8988T (cell line): ENCODE results near the gene ZFPM1.
A peak's percentile ranks its signal among the peaks of the same experiment; 100 is the strongest.

Experiments used
- DNase-seq: peaks from one replicate; pipeline ENCODE4 v3.0.0; 2011

The ZFPM1 gene

DNA sequence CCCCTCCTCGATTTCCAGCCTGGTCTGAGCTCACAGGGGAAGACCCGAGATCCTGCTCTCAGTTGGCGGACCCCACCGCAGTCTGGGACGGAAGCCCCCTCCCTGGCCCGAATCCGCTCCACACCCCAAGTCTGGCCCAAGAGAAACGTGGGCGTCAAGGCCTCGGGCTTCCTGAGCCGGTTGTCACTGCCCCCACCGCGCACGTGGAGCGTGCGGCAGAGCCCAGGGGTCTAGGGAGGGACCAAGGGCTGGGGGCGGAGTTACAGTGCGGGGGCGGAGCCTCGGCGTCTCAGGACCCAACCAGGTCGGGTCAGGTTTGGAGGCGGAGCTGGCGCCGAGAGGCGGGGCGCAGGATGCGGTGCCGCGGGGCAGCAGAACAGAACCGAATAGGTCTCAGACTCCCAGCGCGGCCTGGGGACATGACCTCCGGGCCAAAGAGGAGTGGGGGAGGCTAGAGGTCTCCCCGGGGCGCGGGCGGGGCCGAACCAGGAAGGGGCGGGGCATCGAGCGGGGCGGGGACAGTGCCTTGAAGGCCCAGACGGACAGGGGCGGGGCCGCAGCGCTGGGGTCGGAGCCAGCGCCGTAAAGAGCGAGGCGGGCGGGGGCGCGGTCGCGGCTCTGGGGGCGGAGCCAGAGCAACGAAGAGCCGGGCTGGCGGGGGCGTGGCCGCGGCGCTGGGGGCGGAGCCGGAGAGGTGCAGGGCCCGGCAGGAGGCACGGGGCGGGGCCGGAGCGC lies 431 bp upstream of the ZFPM1 start:
- peak; percentile 100 for DNase-seq

DNA sequence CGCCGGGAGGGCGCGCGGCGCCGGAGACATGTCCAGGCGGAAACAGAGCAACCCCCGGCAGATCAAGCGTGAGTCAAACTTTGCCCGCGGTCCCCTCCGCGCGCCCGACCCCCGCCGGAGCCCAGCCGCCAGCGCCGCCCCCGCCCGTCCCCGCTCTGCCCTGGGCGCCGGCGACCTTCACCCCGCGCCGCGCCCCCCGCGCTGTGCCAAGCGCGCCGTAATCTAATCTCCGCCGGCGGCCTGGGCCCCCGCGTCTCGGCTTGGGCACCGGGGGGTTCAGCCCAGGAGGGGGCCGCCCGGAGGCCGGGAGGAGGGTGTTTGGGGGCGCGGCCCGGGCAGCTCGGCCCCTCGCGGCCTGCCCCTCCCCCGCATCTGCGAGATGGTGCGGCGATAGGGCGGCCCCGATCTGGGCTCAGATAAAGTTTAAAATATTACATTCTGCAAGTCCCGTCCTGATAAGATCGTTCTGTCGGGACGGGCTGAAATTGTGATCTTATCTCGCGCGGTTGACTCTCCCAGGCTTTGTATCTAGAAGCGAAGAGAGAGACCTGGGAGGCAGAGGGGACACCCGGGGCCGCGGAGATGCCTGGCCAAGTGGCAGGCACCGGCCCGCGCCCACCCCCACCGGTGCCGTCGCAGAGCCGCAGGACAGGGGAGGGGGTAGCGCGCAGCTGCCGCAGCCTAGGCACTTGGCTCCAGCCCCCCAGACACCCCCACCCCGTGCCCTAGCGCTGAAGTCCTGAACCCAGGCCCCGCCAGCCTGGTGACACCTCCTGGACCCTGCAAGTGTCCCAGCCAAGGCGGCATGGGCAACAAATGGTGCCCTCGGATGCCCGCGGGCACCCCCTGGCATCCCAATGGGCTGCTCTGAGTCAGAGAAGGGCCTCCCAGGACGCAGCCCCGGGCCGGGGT lies 787 bp downstream of the ZFPM1 start:
- no peak for DNase-seq

GRCh38 chr16:88454523-88454947 lies 1.5 kb downstream of the ZFPM1 start:
- DNase-seq, result peak; percentile 95

- DNase-seq, result peak; percentile 99
Measured at GRCh38 chr16:88455610-88456355, 2.7 kb downstream of the ZFPM1 start.

GRCh38 chr16:88456356-88457292 lies 3.5 kb downstream of the ZFPM1 start:
- no peak for DNase-seq

DNA sequence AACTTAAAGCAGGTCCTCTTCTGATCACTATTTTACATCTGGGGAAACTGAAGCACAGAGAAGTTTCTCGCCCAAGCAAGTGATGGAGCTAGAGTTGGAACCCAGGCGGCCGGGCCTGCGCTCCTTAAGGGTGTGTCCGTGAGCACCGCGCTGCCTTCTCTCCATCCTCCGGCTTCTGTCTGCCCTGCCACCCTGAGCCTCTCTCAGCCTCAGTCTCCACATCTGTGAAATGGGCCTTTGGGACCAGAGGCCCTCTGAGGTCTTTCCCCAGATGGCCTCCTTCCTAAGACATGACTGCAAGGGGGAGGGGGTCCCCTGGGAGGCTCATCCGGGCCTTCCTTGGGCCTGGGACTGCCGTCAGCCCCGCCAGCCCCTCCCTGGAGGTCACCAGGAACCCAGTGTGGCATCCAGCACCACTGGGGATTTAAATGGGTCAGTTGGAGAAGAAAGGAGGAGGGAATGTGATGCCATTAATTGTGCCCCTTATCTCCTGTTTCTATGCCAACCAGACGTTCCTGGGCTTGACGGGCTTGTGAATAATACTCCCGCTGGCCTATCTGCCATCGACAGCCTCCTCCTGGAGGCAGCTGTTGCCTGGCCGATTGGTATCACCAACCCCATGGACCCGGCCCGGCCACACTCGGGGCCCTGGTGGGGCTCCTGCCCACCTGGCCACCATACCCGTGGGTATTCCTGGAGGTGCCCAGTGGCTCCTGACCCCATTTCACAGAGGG lies 5.1 kb downstream of the ZFPM1 start:
- no peak for DNase-seq

DNA sequence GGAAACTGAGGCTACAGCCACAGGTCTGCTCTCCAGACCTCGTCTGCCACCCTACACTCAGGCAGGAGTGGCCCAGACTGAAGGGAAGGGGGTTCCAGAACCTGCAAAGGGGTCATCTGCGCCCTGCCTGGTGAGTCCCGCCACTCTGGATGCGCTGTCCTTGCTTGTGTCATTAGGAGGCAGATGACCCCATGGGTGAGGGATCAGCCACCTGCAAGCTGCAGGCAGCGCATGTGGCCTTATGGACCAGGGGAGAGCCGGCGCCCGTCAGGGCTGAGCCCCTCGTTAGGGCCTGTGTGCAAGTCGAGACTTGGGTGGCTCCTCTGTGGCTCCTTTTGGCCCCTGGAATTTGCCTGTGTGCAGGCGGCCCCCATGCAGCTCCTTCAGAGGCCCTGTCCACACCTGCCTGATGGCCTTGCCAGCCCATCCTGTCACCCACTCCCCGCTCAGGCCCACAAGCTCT lies 5.7 kb downstream of the ZFPM1 start:
- DNase-seq, result no peak

GRCh38 chr16:88459366-88460073 lies 6.4 kb downstream of the ZFPM1 start:
- no peak for DNase-seq

DNA sequence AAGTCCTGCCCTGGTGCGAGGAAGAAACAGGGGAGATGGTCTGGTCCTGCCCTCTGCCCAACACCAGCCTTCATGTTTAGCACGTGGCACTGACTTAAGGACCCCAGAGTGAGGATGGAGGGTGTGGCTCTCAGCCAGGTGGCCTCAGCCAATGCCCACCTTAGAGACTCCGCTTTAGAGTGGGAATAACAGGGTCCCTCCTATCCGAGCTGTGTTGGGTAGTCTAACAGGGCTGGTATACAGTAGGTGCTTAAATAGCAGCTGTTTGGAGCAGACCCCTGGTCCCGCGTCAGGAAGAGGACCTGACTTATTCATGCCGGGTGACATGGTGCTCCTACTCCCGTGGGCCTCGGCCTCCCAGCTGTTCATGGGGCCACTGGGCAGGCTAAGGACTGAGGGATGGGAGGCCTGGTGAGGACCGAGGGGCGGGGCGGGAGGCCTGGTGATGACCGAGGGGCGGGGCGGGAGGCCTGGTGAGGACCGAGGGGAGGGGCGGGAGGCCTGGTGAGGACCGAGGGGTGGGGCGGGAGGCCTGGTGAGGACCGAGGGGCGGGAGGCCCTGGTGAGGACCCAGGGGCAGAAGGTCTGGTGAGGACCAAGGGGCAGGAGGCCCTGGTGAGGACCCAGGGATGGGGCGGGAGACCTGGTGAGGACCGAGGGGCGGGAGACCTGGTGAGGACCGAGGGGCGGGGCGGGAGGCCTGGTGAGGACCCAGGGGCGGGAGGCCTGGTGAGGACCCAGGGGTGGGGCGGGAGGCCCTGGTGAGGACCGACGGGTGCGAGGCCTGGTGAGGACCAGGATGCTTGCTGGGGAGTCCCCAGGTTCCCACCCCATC lies 7.6 kb downstream of the ZFPM1 start:
- no peak for DNase-seq

GRCh38 chr16:88461331-88462269 lies 8.5 kb downstream of the ZFPM1 start:
- DNase-seq, result no peak

GRCh38 chr16:88462396-88462795 lies 9.3 kb downstream of the ZFPM1 start:
- DNase-seq, result no peak

DNA sequence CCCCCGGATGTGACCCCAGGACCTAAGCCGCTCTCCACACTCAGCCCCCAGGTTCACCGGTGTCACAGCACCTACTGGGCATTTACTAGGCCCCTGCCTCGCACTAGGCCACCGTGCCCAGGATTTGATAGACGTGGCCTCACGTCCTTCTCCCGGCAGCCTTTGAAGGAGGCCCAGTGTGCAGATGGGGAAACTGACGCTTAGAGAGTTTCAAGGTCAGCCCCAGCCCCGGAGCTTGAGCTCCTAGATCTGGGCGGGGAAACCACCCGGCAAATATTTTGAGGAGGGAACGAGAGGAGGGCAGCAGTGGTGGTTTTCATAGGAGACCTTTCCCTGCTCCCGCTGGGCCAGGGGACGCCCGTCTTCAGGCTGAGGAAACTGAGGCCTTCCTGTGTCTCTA lies 10.3 kb downstream of the ZFPM1 start:
- no peak for DNase-seq

DNA sequence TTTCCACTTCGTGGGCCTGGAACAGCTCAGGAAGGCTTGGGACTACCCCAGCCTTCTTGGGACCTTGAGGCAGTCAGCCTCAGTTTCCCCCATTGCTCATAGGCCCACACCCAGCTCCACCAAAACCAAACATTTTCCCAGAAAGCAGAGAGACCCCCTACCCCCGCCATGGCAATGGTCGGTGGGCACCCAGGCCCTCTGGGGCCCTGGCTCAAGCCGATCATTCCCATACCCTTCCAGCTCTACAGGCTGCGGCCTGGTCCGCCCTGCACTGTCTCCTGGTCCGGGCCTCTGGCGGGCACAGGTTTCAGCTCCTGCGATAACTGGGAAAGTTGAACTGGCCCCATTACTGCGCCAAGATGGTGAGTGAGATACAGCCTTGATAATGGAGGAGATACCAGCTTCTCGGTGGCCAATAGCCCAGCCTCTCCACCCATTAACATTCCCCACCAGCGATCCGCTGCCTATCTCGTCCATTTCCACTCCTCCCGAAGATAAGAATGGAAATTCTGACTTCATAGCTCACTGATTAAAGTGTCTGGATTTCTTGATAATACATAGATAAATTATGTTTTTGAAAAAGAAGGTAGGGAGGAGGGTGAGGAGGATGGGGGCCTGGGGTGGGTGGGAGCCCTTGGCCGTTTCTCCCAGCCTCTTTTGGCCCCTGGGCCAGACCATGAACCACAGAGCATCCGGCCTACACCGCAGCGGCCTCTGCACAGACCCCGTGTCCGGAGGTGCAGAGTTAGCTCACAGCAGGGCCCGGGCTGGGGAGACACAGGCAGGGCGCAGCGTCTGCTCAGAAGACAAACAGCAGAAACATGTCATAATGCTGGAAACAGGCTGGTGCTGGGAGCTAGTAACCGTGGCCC lies 11.6 kb downstream of the ZFPM1 start:
- DNase-seq, result no peak

DNA sequence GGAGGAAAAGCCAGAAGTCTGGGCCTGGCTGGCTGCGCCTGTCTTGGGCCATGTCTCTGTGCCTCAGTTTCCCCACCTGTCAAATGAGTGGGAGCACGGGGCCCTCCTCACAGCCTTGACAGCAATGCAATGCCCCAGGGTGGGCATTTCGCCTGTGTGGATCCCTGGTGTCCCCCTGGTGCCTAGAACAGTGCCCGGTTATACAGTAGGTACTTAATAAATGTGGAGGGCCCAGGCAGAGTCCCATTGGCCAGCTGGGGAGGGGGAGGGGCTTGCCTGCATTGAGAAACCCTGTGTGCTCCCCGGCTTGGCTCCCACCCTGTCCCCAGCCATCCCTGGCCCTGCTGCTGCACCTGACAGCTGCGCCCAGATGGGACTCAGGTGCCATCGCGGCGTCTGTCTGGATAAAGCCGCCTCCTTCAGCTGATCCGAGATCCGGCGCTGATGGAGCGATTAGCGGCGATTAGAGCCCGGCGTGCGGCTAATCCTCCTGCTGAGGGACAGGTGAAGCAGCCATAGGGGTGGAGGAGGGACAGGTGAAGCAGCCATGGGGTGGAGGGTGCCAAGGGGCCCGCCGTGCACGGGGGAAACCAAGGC lies 12.4 kb downstream of the ZFPM1 start:
- DNase-seq, result no peak

GRCh38 chr16:88466175-88466862 lies 13.2 kb downstream of the ZFPM1 start:
- DNase-seq, result no peak

GRCh38 chr16:88466949-88467348 lies 13.9 kb downstream of the ZFPM1 start:
- DNase-seq, result no peak
